ENCODE measurements around the gene TET3. TPM values are rescaled to one million over a fixed set of nuclear protein-coding genes. Genes with fewer than 3 reads are reported as not detected.

The TET3 gene
- total RNA-seq, 1 donor from 2014 or later = 22.7 TPM

GRCh38 chr2:74003494-74004211 is 18.9 kb downstream of the TET3 start:
- Histone ChIP-seq H3K9me3 (no peaks in the 10 kb centered on the region), H3K4me3 (peak overlapping the region; percentile 59 to 69), H3K27me3 (no peaks in the 10 kb centered on the region), H3K36me3 (no peaks in the 10 kb centered on the region), H3K4me1 (peaks cover 0 to 21% of the 10 kb centered on the region in 2 donors), H3K27ac (no peak overlapping the region)
- DNase-seq (ENCODE audit: low spot score in 2 of 2) = peak in 1 of 2 donors; percentile 85
- intact Hi-C loops (cut with DNase I) = loop anchor here (1.0 to 5.0 kb wide), 4 partner anchors 18 to 175 kb away; partner anchors contain the start of genes DGUOK and STAMBP
- TF ChIP-seq CTCF (IDR thresholded peaks at IDR 0.05) = no peak

GRCh38 chr2:74004212-74005182 is 19.8 kb downstream of the TET3 start:
- no peak for TF ChIP-seq CTCF (IDR thresholded peaks at IDR 0.05)
- Histone ChIP-seq H3K27ac (no peak overlapping the region), H3K4me1 (peaks cover 0 to 21% of the 10 kb centered on the region in 2 donors), H3K4me3 (peak overlapping the region; percentile 59 to 69), H3K9me3 (no peaks in the 10 kb centered on the region), H3K27me3 (no peaks in the 10 kb centered on the region), H3K36me3 (no peaks in the 10 kb centered on the region)
- peak in 1 of 2 donors; percentile 31 for DNase-seq (ENCODE audit: low spot score in 2 of 2)
- intact Hi-C loops (cut with DNase I) = loop anchor here (5.0 kb wide), 1 partner anchor 118 kb away; no protein-coding TSS in a partner anchor

- Histone ChIP-seq H3K4me1 (peaks cover 0 to 25% of the 10 kb centered on the region in 2 donors), H3K4me3 (no peak overlapping the region), H3K27me3 (no peaks in the 10 kb centered on the region), H3K9me3 (no peaks in the 10 kb centered on the region), H3K36me3 (no peaks in the 10 kb centered on the region), H3K27ac (no peak overlapping the region)
- DNase-seq (ENCODE audit: low spot score in 2 of 2) = peak in 1 of 2 donors; percentile 25
- intact Hi-C loops (cut with DNase I) = no loop called here
- no peak for TF ChIP-seq CTCF (IDR thresholded peaks at IDR 0.05)
Measured at GRCh38 chr2:74005786-74006185, 21.1 kb downstream of the TET3 start.

- Histone ChIP-seq H3K9me3 (no peaks in the 10 kb centered on the region), H3K4me3 (no peak overlapping the region), H3K36me3 (no peaks in the 10 kb centered on the region), H3K4me1 (peaks cover 0 to 25% of the 10 kb centered on the region in 2 donors), H3K27ac (no peak overlapping the region), H3K27me3 (no peaks in the 10 kb centered on the region)
- intact Hi-C loops (cut with DNase I) = no loop called here
- no peak for TF ChIP-seq CTCF (IDR thresholded peaks at IDR 0.05)
- peak in 1 of 2 donors; percentile 25 for DNase-seq (ENCODE audit: low spot score in 2 of 2)
Measured at GRCh38 chr2:74006459-74006858, 21.7 kb downstream of the TET3 start.

- TF ChIP-seq CTCF (IDR thresholded peaks at IDR 0.05) = no peak
- peaks cover 0 to 20% of the 10 kb centered on the region in 2 donors for H3K4me1 ChIP-seq
- no peaks in the 10 kb centered on the region for H3K9me3 ChIP-seq
- DNase-seq (ENCODE audit: low spot score in 2 of 2) = peak in 1 of 2 donors; percentile 19
- no peaks in the 10 kb centered on the region for H3K27me3 ChIP-seq
- no peak overlapping the region for H3K27ac ChIP-seq
- intact Hi-C loops (cut with DNase I) = no loop called here
- H3K4me3 ChIP-seq = no peak overlapping the region
- H3K36me3 ChIP-seq = no peaks in the 10 kb centered on the region
Measured at GRCh38 chr2:74007121-74007520, 22.4 kb downstream of the TET3 start.

All from ascending aorta (tissue), 2 donors.